Spleen (tissue), 11 donors: ENCODE measurements around the gene PALLD. TPM values are rescaled to one million over a fixed set of nuclear protein-coding genes. Genes with fewer than 3 reads are reported as not detected.

Experiments
- DNase-seq: peaks from one replicate; pipeline ENCODE4 v3.0.0-alpha.2; 2020
- H3K27ac ChIP-seq, 8 donors: fragments of 200-600 bp; sonication (generic) in 7 of 8; 1 replicate in 4 of 8; 2 replicates in 4 of 8; pipeline versions ENCODE4 v1.5.0 to v1.8.0; 2016 to 2021; ENCODE audit warnings: inconsistent platforms in 4 of 8, mild to moderate bottlenecking in 4 of 8, moderate library complexity in 1 of 8
- H3K27me3 ChIP-seq, 7 donors: fragments of 200-600 bp; sonication (generic) in 6 of 7; replicated peaks in 1 of 7; 1 replicate in 4 of 7; 2 replicates in 3 of 7; pipeline versions ENCODE4 v1.5.0 to v1.8.0; 2016 to 2021; ENCODE audit warnings: inconsistent platforms in 3 of 7, mild to moderate bottlenecking in 1 of 7
- H3K36me3 ChIP-seq, 6 donors: fragments of 200-600 bp; sonication (generic) in 5 of 6; 1 replicate in 4 of 6; 2 replicates in 2 of 6; pipeline versions ENCODE4 v1.5.0 to v1.8.0; 2016 to 2021; ENCODE audit warnings: inconsistent platforms in 2 of 6
- H3K4me1 ChIP-seq, 6 donors: fragments of 200-600 bp; sonication (generic) in 5 of 6; 1 replicate in 3 of 6; 2 replicates in 3 of 6; pipeline versions ENCODE4 v1.5.0 to v1.8.0; 2016 to 2021; ENCODE audit warnings: inconsistent platforms in 3 of 6
- H3K4me3 ChIP-seq, 8 donors: fragments of 200-600 bp; sonication (generic) in 7 of 8; 1 replicate in 4 of 8; 2 replicates in 4 of 8; pipeline versions ENCODE4 v1.5.0 to v1.8.0; 2016 to 2021; ENCODE audit warnings: inconsistent platforms in 4 of 8, mild to moderate bottlenecking in 4 of 8, moderate library complexity in 2 of 8
- H3K9me3 ChIP-seq, 8 donors: fragments of 200-600 bp; sonication (generic) in 7 of 8; 1 replicate in 4 of 8; 2 replicates in 4 of 8; pipeline versions ENCODE4 v1.5.0 to v1.8.0; 2016 to 2021; ENCODE audit warnings: inconsistent platforms in 4 of 8
- CTCF ChIP-seq, 11 experiments: fragments of 200-600 bp in 7 of 11; fragments of 450-650 bp in 4 of 11; sonication (generic) in 4 of 11; IDR thresholded peaks in 8 of 11; conservative IDR thresholded peaks in 3 of 11; 1 replicate in 7 of 11; 2 replicates in 4 of 11; pipeline versions ENCODE4 v1.4.0 to v1.8.0; 2016 to 2021; ENCODE audit warnings: antibody characterized with exemption in 11 of 11, inconsistent platforms in 4 of 11, mild to moderate bottlenecking in 1 of 11
- POLR2A ChIP-seq, 3 donors: fragments of 450-650 bp; IDR thresholded peaks; one replicate each; pipeline ENCODE4 v1.5.1; 2017; ENCODE audit warnings: antibody characterized with exemption in 3 of 3, mild to moderate bottlenecking in 1 of 3
- POLR2AphosphoS5 ChIP-seq, 3 donors: sonication (generic); formaldehyde crosslinking; IDR thresholded peaks; one replicate each; pipeline ENCODE4 v1.5.1; 2017; ENCODE audit warnings: antibody characterized with exemption in 3 of 3
- WGBS, 5 donors: extraction: QIAGEN DNeasy Blood & Tissue Kit in 3 of 5; methylation state at CpG; one replicate each; pipeline versions ENCODE4 v1.1.5 to v1.1.7; 2013 to 2018; 5-methylcytosine and 5-hydroxymethylcytosine counted together
- intact Hi-C: fragments of 100-400 bp; cut with DNase I; formaldehyde crosslinking; loops from one replicate; pipeline ENCODE4 v1.15.0; 2023; ENCODE audit warnings: low total_unique reads
- polyA plus RNA-seq, 3 donors: library from polyadenylated mRNA; stranded (reverse); fragments of 200-250 nt; gene quantifications; one replicate each; pipeline ENCODE4 v1.2.1, GENCODE V29; 2013
- total RNA-seq, 7 donors: library from RNA; depleted of rRNA in 3 of 7; stranded (reverse); fragments of >200 nt in 3 of 7; fragmentation: NEBNext Ultra II Directional in 4 of 7; extraction: Animal tissue kit (Norgen Biotek cat#: 25700) in 4 of 7; gene quantifications; one replicate each; pipeline versions ENCODE4 v1.1.0 to v1.2.1, GENCODE V29; 2016 to 2021
- donor health status: healthy with polysubstance abuse.
- donor health status: DM: no; HTN: no; CAD: no; lungs with moderate emphysema.
- donor health status: DM: no; HTN: no; CAD: no.
- donor health status: Bipolar disorder and iron deficiency.
- donor health status: healthy.
- donor health status: DM: no; HTN: no; CAD: no.
- donor health status: DM: yes; HTN: yes; CAD: no.

The PALLD gene
- total and polyA plus RNA-seq, 10 donors: 24.3 to 228 (median 142) TPM

- DNase-seq: no peak
- H3K4me3 ChIP-seq: peak overlapping the region in 3 of 8 donors; percentile 14 to 77 (median 73)
- H3K9me3 ChIP-seq: no peaks in the 10 kb centered on the region
- peaks cover 0 to 64% (median 20%) of the 10 kb centered on the region in 7 donors for H3K27me3 ChIP-seq
- intact Hi-C loops: no loop called here
- H3K27ac ChIP-seq: peak overlapping the region in 7 of 8 donors; percentile 10 to 89 (median 85)
- TF ChIP-seq CTCF (IDR thresholded peaks at IDR 0.05 in 8 of 11, conservative IDR thresholded peaks at IDR 0.05 in 3 of 11) (no peak), POLR2A (IDR thresholded peaks at IDR 0.05) (no peak), POLR2AphosphoS5 (IDR thresholded peaks at IDR 0.05) (no peak)
- no peaks in the 10 kb centered on the region for H3K36me3 ChIP-seq
- H3K4me1 ChIP-seq: peaks cover 5 to 60% (median 20%) of the 10 kb centered on the region in 6 donors
- WGBS, 5 donors: 73 to 94% (median 89%) methylated on average over 9 of the region's 9 CpGs
Observed at GRCh38 chr4:168835880-168836454, 339.1 kb downstream of the PALLD start.

- Histone ChIP-seq H3K36me3 (no peaks in the 10 kb centered on the region), H3K4me1 (peaks cover 3 to 60% (median 18%) of the 10 kb centered on the region in 6 donors), H3K27ac (peak overlapping the region in 7 of 8 donors; percentile 10 to 89 (median 85)), H3K4me3 (peak overlapping the region in 1 of 8 donors; percentile 73), H3K27me3 (peaks cover 0 to 59% (median 20%) of the 10 kb centered on the region in 7 donors), H3K9me3 (no peaks in the 10 kb centered on the region)
- DNase-seq: no peak
- no peak for TF ChIP-seq POLR2AphosphoS5 (IDR thresholded peaks at IDR 0.05)
- TF ChIP-seq CTCF (IDR thresholded peaks at IDR 0.05 in 8 of 11, conservative IDR thresholded peaks at IDR 0.05 in 3 of 11): no peak
- TF ChIP-seq POLR2A (IDR thresholded peaks at IDR 0.05): no peak
- WGBS, 5 donors: 66 to 94% (median 78%) methylated on average over 9 of the region's 9 CpGs
- intact Hi-C loops: no loop called here
Observed at GRCh38 chr4:168836490-168836889, 339.6 kb downstream of the PALLD start.

- H3K36me3 ChIP-seq: no peaks in the 10 kb centered on the region
- 85 to 94% (median 88%) methylated on average over 4 of the region's 4 CpGs for WGBS, 5 donors
- no peaks in the 10 kb centered on the region for H3K9me3 ChIP-seq
- H3K27me3 ChIP-seq: peaks cover 0 to 45% (median 6%) of the 10 kb centered on the region in 7 donors
- no peak overlapping the region for H3K4me3 ChIP-seq
- TF ChIP-seq POLR2AphosphoS5 (IDR thresholded peaks at IDR 0.05) (peak in 1 of 3 donors; percentile 23), CTCF (IDR thresholded peaks at IDR 0.05 in 8 of 11, conservative IDR thresholded peaks at IDR 0.05 in 3 of 11) (no peak)
- H3K4me1 ChIP-seq: peaks cover 2 to 55% (median 12%) of the 10 kb centered on the region in 6 donors
- peak overlapping the region in 6 of 8 donors; percentile 3 to 89 (median 85) for H3K27ac ChIP-seq
- intact Hi-C loops: no loop called here
- DNase-seq: no peak
Observed at GRCh38 chr4:168837922-168838321, 341.1 kb downstream of the PALLD start.

GRCh38 chr4:168839758-168840391 lies 343.0 kb downstream of the PALLD start:
- no peak for DNase-seq
- peak overlapping the region in 7 of 8 donors; percentile 5 to 89 (median 85) for H3K27ac ChIP-seq
- peaks cover 0 to 42% (median 11%) of the 10 kb centered on the region in 6 donors for H3K4me1 ChIP-seq
- H3K27me3 ChIP-seq: peaks cover 0 to 32% (median 0%) of the 10 kb centered on the region in 7 donors
- no peak overlapping the region for H3K4me3 ChIP-seq
- intact Hi-C loops: no loop called here
- 30 to 51% (median 43%) methylated on average over 3 of the region's 3 CpGs for WGBS, 5 donors
- no peaks in the 10 kb centered on the region for H3K9me3 ChIP-seq
- no peaks in the 10 kb centered on the region for H3K36me3 ChIP-seq
- TF ChIP-seq CTCF (IDR thresholded peaks at IDR 0.05 in 8 of 11, conservative IDR thresholded peaks at IDR 0.05 in 3 of 11) (no peak), POLR2A (IDR thresholded peaks at IDR 0.05) (no peak), POLR2AphosphoS5 (IDR thresholded peaks at IDR 0.05) (no peak)
